CD14-positive monocyte (primary cell): ENCODE measurements around the gene CAMK2A. TPM values are rescaled to one million over a fixed set of nuclear protein-coding genes. Genes with fewer than 3 reads are reported as not detected.

Experiments used
- DNase-seq, 3 donors: peaks; one replicate each; pipeline ENCODE4 v3.0.0-alpha.2; 2011 to 2022
- H2AFZ ChIP-seq: 2 replicates; pipeline ENCODE4 v1.6.0; 2012; ENCODE audit warnings: mild to moderate bottlenecking, low read depth, low read length, inconsistent platforms; ENCODE audit not compliant: insufficient read depth, poor library complexity, severe bottlenecking
- H3K27ac ChIP-seq, 2 donors: 1 replicate in 1 of 2; 2 replicates in 1 of 2; pipeline ENCODE4 v1.5.1; 2012 to 2013; ENCODE audit warnings: low read length in 2 of 2, control low read depth in 1 of 2, inconsistent platforms in 1 of 2, low read depth in 1 of 2, mild to moderate bottlenecking in 1 of 2
- H3K27me3 ChIP-seq, 2 donors: one replicate each; pipeline versions ENCODE4 v1.6.0 to v1.6.1; 2011 to 2013; ENCODE audit warnings: low read length in 2 of 2; ENCODE audit not compliant: control insufficient read depth in 2 of 2, insufficient read depth in 2 of 2
- H3K36me3 ChIP-seq, 2 donors: replicated peaks in 1 of 2; 1 replicate in 1 of 2; 2 replicates in 1 of 2; pipeline versions ENCODE4 v1.5.1 to v1.6.1; 2012 to 2013; ENCODE audit warnings: low read length in 2 of 2, control low read depth in 1 of 2, inconsistent platforms in 1 of 2, mild to moderate bottlenecking in 1 of 2; ENCODE audit not compliant: insufficient read depth in 2 of 2, control insufficient read depth in 1 of 2
- H3K4me1 ChIP-seq, 2 donors: 1 replicate in 1 of 2; 2 replicates in 1 of 2; pipeline versions ENCODE4 v1.5.1 to v1.6.1; 2012 to 2013; ENCODE audit warnings: low read length in 2 of 2, control low read depth in 1 of 2, inconsistent platforms in 1 of 2, mild to moderate bottlenecking in 1 of 2, moderate library complexity in 1 of 2; ENCODE audit not compliant: insufficient read depth in 2 of 2, control insufficient read depth in 1 of 2
- H3K4me2 ChIP-seq: replicated peaks from 2 replicates; pipeline ENCODE3; 2012; ENCODE audit warnings: low read length, moderate library complexity, mild to moderate bottlenecking; ENCODE audit not compliant: poor library complexity, severe bottlenecking; ENCODE audit errors: extremely low read depth
- H3K4me3 ChIP-seq, 3 experiments: fragments of 200-600 bp in 1 of 3; sonication (generic) in 1 of 3; replicated peaks in 1 of 3; 1 replicate in 2 of 3; 2 replicates in 1 of 3; pipeline ENCODE4 v1.5.1; 2011 to 2013; ENCODE audit warnings: low read length in 3 of 3, mild to moderate bottlenecking in 3 of 3, control low read depth in 2 of 3, low read depth in 2 of 3, inconsistent platforms in 1 of 3, moderate library complexity in 1 of 3
- H3K79me2 ChIP-seq: 2 replicates; pipeline ENCODE4 v1.6.0; 2012; ENCODE audit warnings: mild to moderate bottlenecking, control low read depth, inconsistent platforms, low read length, moderate library complexity; ENCODE audit not compliant: insufficient read depth
- H3K9ac ChIP-seq: 2 replicates; pipeline ENCODE4 v1.6.0; 2017; ENCODE audit warnings: low read length, mild to moderate bottlenecking; ENCODE audit not compliant: insufficient read depth, poor library complexity, severe bottlenecking
- H3K9me3 ChIP-seq, 2 donors: replicated peaks in 1 of 2; 1 replicate in 1 of 2; 2 replicates in 1 of 2; pipeline versions ENCODE4 v1.5.1 to v1.6.1; 2012 to 2013; ENCODE audit warnings: low read length in 2 of 2, control low read depth in 1 of 2; ENCODE audit not compliant: control insufficient read depth in 1 of 2, insufficient read depth in 1 of 2
- H4K20me1 ChIP-seq: 2 replicates; pipeline ENCODE4 v1.6.0; 2012; ENCODE audit warnings: mild to moderate bottlenecking, low read length, control low read depth, moderate library complexity; ENCODE audit not compliant: insufficient read depth
- H3K27ac Mint-ChIP-seq, 7 donors: one replicate each; pipeline ENCODE4 v1.8.0; 2020; ENCODE audit warnings: mild to moderate bottlenecking in 7 of 7, mixed read lengths in 7 of 7, moderate library complexity in 6 of 7, inconsistent platforms in 2 of 7
- H3K27me3 Mint-ChIP-seq, 3 donors: one replicate each; pipeline ENCODE4 v1.8.0; 2021 to 2022; ENCODE audit warnings: low read depth in 3 of 3, mild to moderate bottlenecking in 3 of 3, mixed read lengths in 3 of 3, moderate library complexity in 3 of 3, inconsistent platforms in 1 of 3
- H3K36me3 Mint-ChIP-seq, 2 donors: one replicate each; pipeline ENCODE4 v1.8.0; 2020; ENCODE audit warnings: mixed read lengths in 2 of 2, inconsistent platforms in 1 of 2, mild to moderate bottlenecking in 1 of 2
- H3K4me1 Mint-ChIP-seq: one replicate; pipeline ENCODE4 v1.8.0; 2020; ENCODE audit warnings: mild to moderate bottlenecking, mixed read lengths
- H3K4me3 Mint-ChIP-seq, 2 donors: one replicate each; pipeline ENCODE4 v1.8.0; 2020; ENCODE audit warnings: mild to moderate bottlenecking in 2 of 2, mixed read lengths in 2 of 2, moderate library complexity in 1 of 2
- H3K9me3 Mint-ChIP-seq, 7 donors: one replicate each; pipeline ENCODE4 v1.8.0; 2020 to 2022; ENCODE audit warnings: mixed read lengths in 7 of 7, mild to moderate bottlenecking in 6 of 7, moderate library complexity in 6 of 7, inconsistent platforms in 2 of 7
- CTCF ChIP-seq: fragments of 200-600 bp; IDR thresholded peaks from one replicate; pipeline ENCODE4 v1.8.0; 2022; ENCODE audit warnings: antibody characterized with exemption, mild to moderate bottlenecking
- WGBS: methylation state at CpG from one replicate; pipeline ENCODE4 v1.1.5; 2013; ENCODE audit warnings: missing lambda C conversion rate; ENCODE audit not compliant: insufficient coverage; 5-methylcytosine and 5-hydroxymethylcytosine counted together
- intact Hi-C, 2 donors: fragments of 100-400 bp; cut with micrococcal nuclease; formaldehyde crosslinking; loops; one replicate each; pipeline versions ENCODE4 v1.15.0 to v1.15.1; 2023
- polyA plus RNA-seq, 3 donors: library from polyadenylated mRNA; depleted of rRNA in 1 of 3; unstranded in 2 of 3; stranded (reverse) in 1 of 3; fragments of 300-500 nt in 2 of 3; fragments of >200 nt in 1 of 3; fragmentation: Illumina TruSeq in 2 of 3; gene quantifications; 1 replicate in 2 of 3; 2 replicates in 1 of 3; pipeline ENCODE4 v1.2.3, GENCODE V29; 2012 to 2021

Gene CAMK2A
- polyA plus RNA-seq, 3 donors, result not detected

GRCh38 chr5:150252489-150252888 is 37.1 kb downstream of the CAMK2A start:
- no peaks in the 10 kb centered on the region for H3K27me3 ChIP-seq
- no peak for TF ChIP-seq CTCF
- 100% methylated on average over 3 of the region's 6 CpGs for WGBS
- Mint-ChIP-seq H3K27ac (no peak overlapping the region), H3K4me3 (no peak overlapping the region), H3K36me3 (no peaks in the 10 kb centered on the region), H3K9me3 (peaks cover 0 to 2% (median 0%) of the 10 kb centered on the region in 7 donors), H3K27me3 (peaks cover 2 to 7% (median 2%) of the 10 kb centered on the region in 3 donors), H3K4me1 (no peaks in the 10 kb centered on the region)
- no peaks in the 10 kb centered on the region for H3K36me3 ChIP-seq
- no peak overlapping the region for H3K9ac ChIP-seq
- H3K9me3 ChIP-seq, result no peaks in the 10 kb centered on the region
- no peaks in the 10 kb centered on the region for H4K20me1 ChIP-seq
- H3K27ac ChIP-seq, result no peak overlapping the region
- H3K79me2 ChIP-seq, result no peaks in the 10 kb centered on the region
- no peaks in the 10 kb centered on the region for H3K4me1 ChIP-seq
- H2AFZ ChIP-seq, result no peak overlapping the region
- intact Hi-C loops, result no loop called here
- no peak overlapping the region for H3K4me2 ChIP-seq
- H3K4me3 ChIP-seq, result no peak overlapping the region
- no peak for DNase-seq

GRCh38 chr5:150251504-150251903 is 38.1 kb downstream of the CAMK2A start:
- TF ChIP-seq CTCF, result no peak
- Histone ChIP-seq H3K4me3 (no peak overlapping the region), H2AFZ (no peak overlapping the region), H3K4me2 (no peak overlapping the region), H3K4me1 (no peaks in the 10 kb centered on the region), H3K36me3 (no peaks in the 10 kb centered on the region), H3K9ac (no peak overlapping the region), H3K79me2 (no peaks in the 10 kb centered on the region), H3K27ac (no peak overlapping the region), H3K27me3 (no peaks in the 10 kb centered on the region), H3K9me3 (no peaks in the 10 kb centered on the region), H4K20me1 (no peaks in the 10 kb centered on the region)
- no peak overlapping the region for H3K4me3 Mint-ChIP-seq
- H3K9me3 Mint-ChIP-seq, result peaks cover 0 to 2% (median 0%) of the 10 kb centered on the region in 7 donors
- H3K27me3 Mint-ChIP-seq, result peaks cover 2 to 8% (median 2%) of the 10 kb centered on the region in 3 donors
- 97% methylated on average over 5 of the region's 7 CpGs for WGBS
- no peak overlapping the region for H3K27ac Mint-ChIP-seq
- H3K4me1 Mint-ChIP-seq, result no peaks in the 10 kb centered on the region
- intact Hi-C loops, result no loop called here
- DNase-seq, result no peak
- no peaks in the 10 kb centered on the region for H3K36me3 Mint-ChIP-seq
